H1 (cell line): ENCODE results near the gene CDKL1. TPM values are rescaled to one million over a fixed set of nuclear protein-coding genes. Genes with fewer than 3 reads are reported as not detected.

ENCODE experiments used
- CTCF ChIA-PET: fragments of 300-600 bp; sonication (Branson Sonifier 250); formaldehyde crosslinking; loops from one replicate; lab custom pipeline; 2021; ENCODE audit not compliant: partially characterized antibody; lab: Charles Lee
- POLR2A ChIA-PET: fragments of 300-600 bp; sonication (Branson Sonifier 250); formaldehyde crosslinking; loops from one replicate; lab custom pipeline; 2021; ENCODE audit warnings: inconsistent platforms; ENCODE audit not compliant: partially characterized antibody; lab: Charles Lee
- DNase-seq, 2 experiments: peaks; one replicate each; pipeline versions ENCODE4 v3.0.0 to v3.0.0-alpha.2; 2010 to 2022; ENCODE audit warnings: low spot score in 2 of 2, low read depth in 1 of 2, mixed read lengths in 1 of 2
- FAIRE-seq: peaks from 2 replicates; lab custom pipeline; 2011; peaks lifted over from hg19 to GRCh38; lab: Jason Lieb, UNC
- H2AFZ ChIP-seq: 2 replicates; pipeline ENCODE4 v1.8.1; 2012; ENCODE audit warnings: low read length, inconsistent platforms
- H2AK5ac ChIP-seq: 2 replicates; pipeline ENCODE4 v1.6.1; 2013; ENCODE audit warnings: low read depth, low read length
- H2BK120ac ChIP-seq: replicated peaks from 2 replicates; pipeline ENCODE3; 2013; ENCODE audit warnings: low read depth, low read length, inconsistent platforms
- H2BK12ac ChIP-seq: 2 replicates; pipeline ENCODE4 v1.6.1; 2013; ENCODE audit warnings: low read depth, low read length
- H2BK15ac ChIP-seq: 2 replicates; pipeline ENCODE4 v1.6.1; 2013; ENCODE audit warnings: low read length
- H2BK20ac ChIP-seq: 2 replicates; pipeline ENCODE4 v1.6.1; 2013; ENCODE audit warnings: low read length
- H2BK5ac ChIP-seq: 2 replicates; pipeline ENCODE4 v1.6.1; 2013; ENCODE audit warnings: low read depth, low read length
- H3K14ac ChIP-seq: 2 replicates; pipeline ENCODE4 v1.6.1; 2013; ENCODE audit warnings: inconsistent platforms; ENCODE audit not compliant: insufficient read length
- H3K18ac ChIP-seq: 2 replicates; pipeline ENCODE4 v1.6.1; 2013; ENCODE audit warnings: low read length; ENCODE audit errors: extremely low read depth
- H3K23ac ChIP-seq: 2 replicates; pipeline ENCODE4 v1.6.1; 2013; ENCODE audit warnings: inconsistent platforms; ENCODE audit not compliant: insufficient read length
- H3K23me2 ChIP-seq: 2 replicates; pipeline ENCODE4 v1.6.1; 2013; ENCODE audit warnings: low read depth, low read length
- H3K27ac ChIP-seq: 2 replicates; pipeline ENCODE4 v1.6.1; 2011; ENCODE audit warnings: low read depth, low read length, inconsistent platforms
- H3K27me3 ChIP-seq, 4 experiments: replicated peaks in 1 of 4; 1 replicate in 1 of 4; 2 replicates in 3 of 4; pipeline versions ENCODE4 v1.6.1 to v1.8.1; 2011 to 2013; ENCODE audit warnings: low read length in 3 of 4, mild to moderate bottlenecking in 3 of 4, inconsistent platforms in 2 of 4, mixed read lengths in 2 of 4, moderate library complexity in 1 of 4; ENCODE audit not compliant: control insufficient read depth in 3 of 4, insufficient read depth in 3 of 4; ENCODE audit errors: extremely low read depth in 1 of 4
- H3K36me3 ChIP-seq, 4 experiments: 2 replicates each; pipeline versions ENCODE4 v1.6.1 to v1.8.1; 2011 to 2013; ENCODE audit warnings: mild to moderate bottlenecking in 4 of 4, low read length in 3 of 4, moderate library complexity in 2 of 4, control low read depth in 1 of 4, inconsistent platforms in 1 of 4; ENCODE audit not compliant: insufficient read depth in 4 of 4, control insufficient read depth in 2 of 4
- H3K4ac ChIP-seq: replicated peaks from 2 replicates; pipeline ENCODE3; 2013; ENCODE audit warnings: low read length, low read depth, mixed read lengths, inconsistent platforms; ENCODE audit not compliant: insufficient read length
- H3K4me1 ChIP-seq, 4 experiments: replicated peaks in 1 of 4; 1 replicate in 1 of 4; 2 replicates in 3 of 4; pipeline versions ENCODE4 v1.6.1 to v1.8.1; 2011 to 2013; ENCODE audit warnings: low read length in 3 of 4, inconsistent platforms in 2 of 4, mixed read lengths in 1 of 4; ENCODE audit not compliant: insufficient read depth in 4 of 4, control insufficient read depth in 3 of 4
- H3K4me2 ChIP-seq, 2 experiments: 2 replicates each; pipeline versions ENCODE4 v1.6.1 to v1.8.1; 2011 to 2013; ENCODE audit warnings: low read depth in 2 of 2, low read length in 2 of 2, control low read depth in 1 of 2, inconsistent platforms in 1 of 2, mild to moderate bottlenecking in 1 of 2; ENCODE audit not compliant: insufficient read depth in 1 of 2
- H3K4me3 ChIP-seq, 4 experiments: fragments of 200-600, 300-600 bp in 1 of 4; sonication (generic), shearing (Covaris generic), sonication (Bioruptor Twin) in 1 of 4; 2 replicates each; pipeline versions ENCODE4 v1.5.1 to v1.8.1; 2011 to 2016; ENCODE audit warnings: low read length in 4 of 4, low read depth in 3 of 4, control low read depth in 2 of 4, inconsistent platforms in 2 of 4, mild to moderate bottlenecking in 2 of 4, mixed read lengths in 1 of 4, moderate library complexity in 1 of 4; ENCODE audit not compliant: insufficient read depth in 2 of 4; ENCODE audit errors: extremely low read depth in 1 of 4
- H3K56ac ChIP-seq: replicated peaks from 2 replicates; pipeline ENCODE3; 2013; ENCODE audit warnings: low read depth, mild to moderate bottlenecking, mixed read lengths, low read length, inconsistent platforms; ENCODE audit not compliant: insufficient read length
- H3K79me1 ChIP-seq: 2 replicates; pipeline ENCODE4 v1.6.1; 2013; ENCODE audit warnings: low read depth, low read length, control low read depth
- H3K79me2 ChIP-seq, 2 experiments: 2 replicates each; pipeline versions ENCODE4 v1.6.1 to v1.8.1; 2012 to 2013; ENCODE audit warnings: low read length in 2 of 2, mild to moderate bottlenecking in 2 of 2, inconsistent platforms in 1 of 2; ENCODE audit not compliant: insufficient read depth in 2 of 2, control insufficient read depth in 1 of 2
- H3K9ac ChIP-seq, 4 experiments: replicated peaks in 1 of 4; 1 replicate in 1 of 4; 2 replicates in 3 of 4; pipeline versions ENCODE4 v1.6.1 to v1.8.1; 2011 to 2013; ENCODE audit warnings: low read depth in 3 of 4, low read length in 3 of 4, control low read depth in 2 of 4, mild to moderate bottlenecking in 2 of 4, moderate library complexity in 2 of 4, inconsistent platforms in 1 of 4; ENCODE audit errors: extremely low read depth in 1 of 4
- H3K9me3 ChIP-seq, 2 experiments: 2 replicates each; pipeline versions ENCODE4 v1.6.1 to v1.8.1; 2012 to 2013; ENCODE audit warnings: mild to moderate bottlenecking in 2 of 2, moderate library complexity in 2 of 2, control low read depth in 1 of 2, inconsistent platforms in 1 of 2, low read depth in 1 of 2, low read length in 1 of 2, mixed read lengths in 1 of 2; ENCODE audit not compliant: insufficient read depth in 2 of 2
- H4K20me1 ChIP-seq, 2 experiments: replicated peaks in 1 of 2; 2 replicates each; pipeline versions ENCODE3 to v1.8.1; 2011 to 2013; ENCODE audit warnings: inconsistent platforms in 2 of 2, low read length in 2 of 2, mild to moderate bottlenecking in 1 of 2; ENCODE audit not compliant: insufficient read depth in 2 of 2, control insufficient read depth in 1 of 2
- H4K5ac ChIP-seq: 2 replicates; pipeline ENCODE4 v1.6.1; 2013; ENCODE audit warnings: low read length, low read depth, mixed read lengths, inconsistent platforms; ENCODE audit not compliant: insufficient read length
- H4K8ac ChIP-seq: 2 replicates; pipeline ENCODE4 v1.8.0; 2013; ENCODE audit warnings: mild to moderate bottlenecking, moderate library complexity, low read length, inconsistent platforms; ENCODE audit not compliant: insufficient read depth; ENCODE audit errors: extremely low read depth
- H4K91ac ChIP-seq: replicated peaks from 2 replicates; pipeline ENCODE3; 2013; ENCODE audit warnings: low read length, mixed read lengths, inconsistent platforms; ENCODE audit not compliant: insufficient read length
- SP4 ChIP-seq: IDR thresholded peaks from 2 replicates; pipeline ENCODE4 v1.6.1; 2012; ENCODE audit warnings: low read length, inconsistent platforms
- WGBS, 2 experiments: shearing (Covaris generic) in 1 of 2; methylation state at CpG; one replicate each; pipeline versions ENCODE4 v1.1.6 to v1.1.7; 2013 to 2015; ENCODE audit warnings: low lambda C conversion rate in 2 of 2, mixed read lengths in 2 of 2, inconsistent platforms in 1 of 2, low coverage in 1 of 2, missing lambda C conversion rate in 1 of 2; ENCODE audit not compliant: insufficient replicate concordance in 2 of 2, insufficient coverage in 1 of 2, insufficient read length in 1 of 2; ENCODE audit errors: extremely low coverage in 1 of 2, missing lambda C conversion rate in 1 of 2; 5-methylcytosine and 5-hydroxymethylcytosine counted together
- polyA plus RNA-seq, 7 experiments: library from polyadenylated mRNA; depleted of rRNA in 3 of 7; stranded (reverse) in 5 of 7; unstranded in 2 of 7; fragments of >200 nt in 5 of 7; fragments of 200-250 nt in 2 of 7; gene quantifications; 1 replicate in 5 of 7; 2 replicates in 1 of 7; 4 replicates in 1 of 7; pipeline versions ENCODE4 v1.2.1 to v1.2.3, GENCODE V29; 2011 to 2013; ENCODE audit warnings: missing spikeins in 2 of 7, mixed read lengths in 2 of 7
- total RNA-seq: library from RNA; stranded (reverse); fragmentation: NEBNext Ultra II Directional; extraction: Animal tissue kit (Norgen Biotek cat#: 25700); gene quantifications from 2 replicates; pipeline ENCODE4 v1.2.1, GENCODE V29; 2021

CDKL1 gene
- total and polyA plus RNA-seq, 2 of the 8 experiments (the other 6 are each of a cell fraction or from before 2014, with no cell fraction given) = 1.2 to 2.2 TPM

GRCh38 chr14:50319721-50320120 is 77.0 kb downstream of the CDKL1 start:
- no peak overlapping the region for H2AK5ac ChIP-seq
- H3K4me3 ChIP-seq = no peak overlapping the region
- 83% methylated on average over 2 of the region's 2 CpGs; no CpG with 5 or more reads in 1 of the 2 experiments for WGBS, 2 experiments
- H3K23ac ChIP-seq = no peak overlapping the region
- H2BK120ac ChIP-seq = no peak overlapping the region
- no peak overlapping the region for H4K8ac ChIP-seq
- H2BK15ac ChIP-seq = no peak overlapping the region
- H3K27me3 ChIP-seq = no peaks in the 10 kb centered on the region
- H3K9me3 ChIP-seq = no peaks in the 10 kb centered on the region
- no peak overlapping the region for H3K9ac ChIP-seq
- TF ChIP-seq SP4 = no peak
- peaks cover 2 to 12% (median 8%) of the 10 kb centered on the region in 4 experiments for H3K36me3 ChIP-seq
- H3K79me1 ChIP-seq = peaks cover 8% of the 10 kb centered on the region; the same call in 1 of the 2 replicates
- no peak for DNase-seq
- no peak overlapping the region for H2BK5ac ChIP-seq
- H3K4me2 ChIP-seq = no peak overlapping the region
- H4K20me1 ChIP-seq = peaks cover 0 to 1% of the 10 kb centered on the region in 2 experiments
- H3K79me2 ChIP-seq = peaks cover 0 to 26% of the 10 kb centered on the region in 2 experiments; a peak in 2 of 4 replicates
- no peak for FAIRE-seq
- H3K14ac ChIP-seq = no peak overlapping the region
- no peak overlapping the region for H2BK20ac ChIP-seq
- H3K27ac ChIP-seq = no peak overlapping the region
- no peaks in the 10 kb centered on the region for H3K23me2 ChIP-seq
- no peak overlapping the region for H4K5ac ChIP-seq
- H3K4ac ChIP-seq = no peak overlapping the region
- H3K4me1 ChIP-seq = no peaks in the 10 kb centered on the region
- H2BK12ac ChIP-seq = no peak overlapping the region
- H4K91ac ChIP-seq = no peak overlapping the region
- H3K56ac ChIP-seq = no peak overlapping the region
- H2AFZ ChIP-seq = no peak overlapping the region
- POLR2A ChIA-PET = interaction anchor here (1.3 to 2.0 kb wide), 4 partner anchors 12 to 207 kb away, joined by 3 to 7 read pairs (median 4); no protein-coding TSS in a partner anchor
- no peak overlapping the region for H3K18ac ChIP-seq
- CTCF ChIA-PET = interaction anchor here (0.6 to 3.5 kb wide), 17 partner anchors 8 to 457 kb away, joined by 3 to 30 read pairs (median 4); partner anchors contain the start of gene ATL1
